T1000 (cell line): ENCODE measurements around the gene AJM1.

ENCODE experiments used
- DNase-seq: peaks from one replicate; lab custom pipeline; 2025; ENCODE audit warnings: mixed read lengths; lab: John Stamatoyannopoulos, UW

The AJM1 gene

GRCh38 chr9:136808075-136808805 lies 34.0 kb upstream of the AJM1 start:
- DNase-seq = no peak

GRCh38 chr9:136808806-136809158 lies 33.5 kb upstream of the AJM1 start:
- no peak for DNase-seq

GRCh38 chr9:136814725-136815421 lies 27.4 kb upstream of the AJM1 start:
- no peak for DNase-seq

- no peak for DNase-seq
Measured at GRCh38 chr9:136815422-136815782, 26.9 kb upstream of the AJM1 start.

- DNase-seq = no peak
Measured at GRCh38 chr9:136820971-136821825, 21.1 kb upstream of the AJM1 start.

GRCh38 chr9:136821826-136822544 lies 20.3 kb upstream of the AJM1 start:
- DNase-seq = no peak

GRCh38 chr9:136823136-136824046 lies 18.9 kb upstream of the AJM1 start:
- DNase-seq = no peak

GRCh38 chr9:136824496-136825225 lies 17.6 kb upstream of the AJM1 start:
- DNase-seq = no peak

GRCh38 chr9:136825295-136826187 lies 16.7 kb upstream of the AJM1 start:
- no peak for DNase-seq

- no peak for DNase-seq
Measured at GRCh38 chr9:136826188-136826541, 16.1 kb upstream of the AJM1 start.

- DNase-seq = no peak
Measured at GRCh38 chr9:136826703-136827582, 15.3 kb upstream of the AJM1 start.

GRCh38 chr9:136827794-136828473 lies 14.3 kb upstream of the AJM1 start:
- DNase-seq = no peak

- no peak for DNase-seq
Measured at GRCh38 chr9:136828474-136829140, 13.7 kb upstream of the AJM1 start.

- DNase-seq = no peak
Measured at GRCh38 chr9:136829412-136829811, 12.9 kb upstream of the AJM1 start.

- DNase-seq = no peak
Measured at GRCh38 chr9:136829981-136830885, 12.0 kb upstream of the AJM1 start.

- DNase-seq = no peak
Measured at GRCh38 chr9:136831002-136831719, 11.1 kb upstream of the AJM1 start.
